GM18520 (cell line): ENCODE data around the gene CCDC184.
A peak's percentile ranks its signal among the peaks of the same experiment; 100 is the strongest.
"Not testable (repeated sequence)": the region's sequence is repeated elsewhere in the genome, so short reads cannot be mapped to it uniquely, and the experiment has no call there.

Experiments used
- ATAC-seq: cut with Tn5 transposase; IDR thresholded peaks from one replicate; pipeline ENCODE4 v1.9.1; 2021; ENCODE audit not compliant: unreplicated experiment

CCDC184 gene

GRCh38 chr12:48183091-48183875 lies at the start of gene CCDC184:
Gene CCDC184, plus strand, starts transcription at chr12:48183644. Its CDS starts 479 bp downstream, at chr12:48184123.
- no peak for ATAC-seq

- ATAC-seq, result no peak
Measured at GRCh38 chr12:48135027-48135426, 48.4 kb upstream of the CCDC184 start.

GRCh38 chr12:48142818-48143674 lies 40.4 kb upstream of the CCDC184 start:
- no peak for ATAC-seq

- ATAC-seq, result no peak
Measured at GRCh38 chr12:48143898-48144297, 39.5 kb upstream of the CCDC184 start.

GRCh38 chr12:48145981-48146380 lies 37.5 kb upstream of the CCDC184 start:
- ATAC-seq, result no peak

- ATAC-seq, result no peak
Measured at GRCh38 chr12:48151103-48151771, 32.2 kb upstream of the CCDC184 start.

GRCh38 chr12:48155786-48156185 lies 27.7 kb upstream of the CCDC184 start:
- not testable (repeated sequence) for ATAC-seq

GRCh38 chr12:48156652-48157017 lies 26.8 kb upstream of the CCDC184 start:
- no peak for ATAC-seq

GRCh38 chr12:48157018-48157888 lies 26.2 kb upstream of the CCDC184 start, which contains the start of gene ASB8:
Gene ASB8, minus strand, starts transcription at chr12:48157515. Its CDS starts 4,019 bp downstream, at chr12:48153496.
- ATAC-seq, result peak; percentile 91

- ATAC-seq, result no peak
Measured at GRCh38 chr12:48157889-48158370, 25.5 kb upstream of the CCDC184 start.

- ATAC-seq, result no peak
Measured at GRCh38 chr12:48160046-48160445, 23.4 kb upstream of the CCDC184 start.

- ATAC-seq, result no peak
Measured at GRCh38 chr12:48160807-48161206, 22.6 kb upstream of the CCDC184 start.

GRCh38 chr12:48163150-48163747 lies 20.2 kb upstream of the CCDC184 start:
- ATAC-seq, result no peak

GRCh38 chr12:48164451-48164850 lies 19.0 kb upstream of the CCDC184 start:
- ATAC-seq, result no peak

GRCh38 chr12:48165089-48165981 lies 18.1 kb upstream of the CCDC184 start:
- ATAC-seq, result no peak

GRCh38 chr12:48169011-48169410 lies 14.4 kb upstream of the CCDC184 start:
- ATAC-seq, result no peak

GRCh38 chr12:48175613-48176416 lies 7.6 kb upstream of the CCDC184 start:
- ATAC-seq, result no peak

GRCh38 chr12:48176417-48176751 lies 7.1 kb upstream of the CCDC184 start:
- ATAC-seq, result no peak
